HEK293T (cell line): ENCODE results near the gene BLOC1S1.

Experiments used
- BHLHE40 ChIP-seq: fragments of 450-650 bp; IDR thresholded peaks from 2 replicates; pipeline ENCODE4 v1.6.1; 2016; ENCODE audit warnings: mild to moderate bottlenecking, moderate library complexity, borderline replicate concordance
- CTBP1 ChIP-seq: fragments of 450-650 bp; IDR thresholded peaks from 2 replicates; pipeline ENCODE4 v1.6.1; 2016; ENCODE audit warnings: borderline replicate concordance
- ELF4 ChIP-seq: fragments of 450-650 bp; IDR thresholded peaks from 2 replicates; pipeline ENCODE4 v1.6.1; 2017; ENCODE audit warnings: antibody characterized with exemption
- FOXA1 ChIP-seq: fragments of 450-650 bp; IDR thresholded peaks from 2 replicates; pipeline ENCODE4 v1.6.1; 2016; ENCODE audit warnings: mild to moderate bottlenecking
- HDGF ChIP-seq: fragments of 450-650 bp; IDR thresholded peaks from 2 replicates; pipeline ENCODE4 v1.6.1; 2017; ENCODE audit warnings: antibody characterized with exemption, borderline replicate concordance
- L3MBTL2 ChIP-seq: fragments of 450-650 bp; conservative IDR thresholded peaks from 2 replicates; pipeline ENCODE4 v1.6.1; 2016; ENCODE audit warnings: mild to moderate bottlenecking
- NFRKB ChIP-seq: fragments of 450-650 bp; IDR thresholded peaks from 2 replicates; pipeline ENCODE4 v1.6.1; 2016; ENCODE audit warnings: mild to moderate bottlenecking, moderate library complexity
- PKNOX1 ChIP-seq: fragments of 450-650 bp; IDR thresholded peaks from 2 replicates; pipeline ENCODE4 v1.6.1; 2016
- SP1 ChIP-seq: fragments of 450-650 bp; IDR thresholded peaks from 2 replicates; pipeline ENCODE4 v1.6.1; 2017
- SUZ12 ChIP-seq: fragments of 450-650 bp; IDR thresholded peaks from 2 replicates; pipeline ENCODE4 v1.6.1; 2016; ENCODE audit warnings: mild to moderate bottlenecking
- TARDBP ChIP-seq: fragments of 450-650 bp; IDR thresholded peaks from 2 replicates; pipeline ENCODE4 v1.6.1; 2016

- TF ChIP-seq FOXA1 (no peak), L3MBTL2 (no peak), ELF4 (no peak), HDGF (no peak), CTBP1 (no peak), SUZ12 (no peak), PKNOX1 (no peak), TARDBP (no peak), SP1 (no peak), BHLHE40 (no peak), NFRKB (no peak)
These were observed 2.1 kb upstream of the BLOC1S1 start for GRCh38 chr12:55713721-55714120.
